T-helper 9 cell (primary cell): ENCODE measurements around the gene SYT1.

Experiments
- DNase-seq: peaks from one replicate; pipeline ENCODE4 v3.0.0-alpha.2; 2020

Gene SYT1

GRCh38 chr12:79366374-79366773 lies 501.8 kb downstream of the SYT1 start:
- DNase-seq = no peak

DNA sequence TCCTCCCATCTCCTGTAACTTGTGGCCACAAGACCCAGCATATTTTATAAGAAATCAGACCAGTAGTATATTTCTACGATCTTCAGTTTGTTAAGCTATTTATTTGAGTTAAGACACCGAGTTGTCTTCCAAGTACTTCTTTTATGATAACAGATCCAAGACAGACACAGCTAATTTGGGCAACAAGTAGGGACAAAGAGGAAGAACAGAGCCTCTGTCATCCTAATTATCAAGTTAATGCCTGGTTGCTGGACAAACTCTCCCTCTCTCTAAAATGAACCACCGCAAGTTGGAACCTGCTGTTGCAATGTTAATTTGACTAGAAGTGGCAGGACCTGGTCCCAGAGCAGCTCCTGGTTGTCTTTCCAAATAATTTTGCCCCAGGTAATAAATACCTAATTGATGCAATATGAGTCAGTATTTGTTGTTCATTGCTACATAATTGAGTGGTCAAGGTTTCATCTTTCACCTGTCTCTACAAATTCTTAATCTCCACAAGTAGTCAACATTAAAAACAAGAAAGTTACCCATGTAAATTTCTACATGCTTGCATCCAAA lies 502.5 kb downstream of the SYT1 start:
- DNase-seq = no peak

DNA sequence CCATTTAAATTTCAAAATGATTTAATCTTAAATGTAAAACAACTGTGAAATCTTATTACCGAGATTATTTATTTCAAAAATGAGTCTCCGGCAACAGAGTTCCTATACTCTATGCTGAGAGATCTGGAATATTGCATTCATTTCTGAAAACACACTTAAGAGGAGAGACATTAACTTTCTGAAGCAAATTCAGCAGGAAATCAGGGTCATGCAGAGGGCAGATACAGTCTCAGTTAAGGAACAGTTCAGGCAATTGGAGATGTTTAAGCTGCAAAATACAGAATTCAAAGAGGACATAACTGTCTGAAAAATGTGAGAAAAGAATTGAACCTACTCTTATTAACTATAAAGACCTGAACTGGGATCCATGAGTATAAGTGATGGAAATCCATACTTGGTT lies 505.4 kb downstream of the SYT1 start:
- no peak for DNase-seq

GRCh38 chr12:79371226-79371625 lies 506.7 kb downstream of the SYT1 start:
- DNase-seq = no peak

- no peak for DNase-seq
These were observed 509.4 kb downstream of the SYT1 start for GRCh38 chr12:79373896-79374499.

DNA sequence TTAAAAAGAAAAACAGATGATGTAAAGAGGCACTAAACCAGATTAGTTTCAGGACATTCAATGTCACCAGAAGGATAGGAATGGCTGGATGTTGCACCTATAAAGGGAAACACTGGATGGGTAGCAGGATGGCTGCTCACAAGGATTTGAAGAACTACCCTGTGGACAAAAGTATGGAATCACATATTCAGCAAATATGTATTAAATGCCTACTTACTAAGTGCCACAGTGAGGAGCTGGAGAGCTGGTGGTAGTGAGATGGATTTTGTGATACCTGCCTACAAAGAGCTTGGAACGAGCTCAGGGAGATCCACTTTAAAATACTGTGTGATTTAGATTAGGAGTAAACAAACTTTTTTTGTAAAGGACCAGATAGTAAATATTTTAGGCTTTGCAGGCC lies 510.0 kb downstream of the SYT1 start:
- no peak for DNase-seq

- no peak for DNase-seq
These were observed 510.5 kb downstream of the SYT1 start for GRCh38 chr12:79375050-79375449.

GRCh38 chr12:79378496-79378895 lies 513.9 kb downstream of the SYT1 start:
- no peak for DNase-seq

- DNase-seq = no peak
These were observed 515.8 kb downstream of the SYT1 start for GRCh38 chr12:79380402-79380801.

GRCh38 chr12:79381248-79382208 lies 517.0 kb downstream of the SYT1 start:
- no peak for DNase-seq

DNA sequence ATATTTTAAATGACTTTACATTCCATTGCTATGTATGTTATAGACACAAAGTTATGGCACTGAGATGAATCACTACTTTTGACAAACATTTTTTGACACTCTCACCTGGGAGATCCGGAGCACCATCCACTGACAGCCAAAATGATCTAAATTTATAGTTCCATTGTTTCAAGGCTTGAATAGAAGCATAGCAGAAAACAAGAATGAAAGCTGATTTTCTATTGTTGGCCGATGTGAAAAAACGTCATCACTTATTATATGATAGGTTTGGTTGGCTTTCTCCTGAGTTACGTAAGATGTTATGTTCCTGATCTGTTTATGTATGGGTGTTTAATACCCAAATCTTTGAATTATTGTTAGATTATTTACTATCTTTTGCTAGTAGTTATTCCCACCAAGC lies 520.0 kb downstream of the SYT1 start:
- no peak for DNase-seq

GRCh38 chr12:79388011-79388410 lies 523.4 kb downstream of the SYT1 start:
- no peak for DNase-seq

DNA sequence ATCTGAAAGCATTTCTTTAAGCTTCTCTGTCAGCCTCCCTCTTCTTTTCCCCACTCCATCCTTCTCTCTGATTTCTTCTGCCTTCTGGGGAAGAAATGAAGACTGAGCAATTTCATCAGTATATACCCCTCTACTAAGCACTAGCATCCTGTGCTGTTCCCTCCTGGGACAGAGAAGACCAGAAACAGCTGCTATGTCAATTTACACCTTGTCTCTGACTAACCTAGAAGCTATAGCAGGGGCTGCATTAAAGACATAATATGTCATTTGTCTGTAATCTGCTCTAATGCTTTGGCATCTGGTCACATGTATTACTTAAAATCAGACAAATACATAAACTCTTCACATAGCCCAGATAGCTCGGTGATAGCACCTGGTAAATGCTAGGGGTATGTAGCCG lies 529.3 kb downstream of the SYT1 start:
- DNase-seq = no peak

DNA sequence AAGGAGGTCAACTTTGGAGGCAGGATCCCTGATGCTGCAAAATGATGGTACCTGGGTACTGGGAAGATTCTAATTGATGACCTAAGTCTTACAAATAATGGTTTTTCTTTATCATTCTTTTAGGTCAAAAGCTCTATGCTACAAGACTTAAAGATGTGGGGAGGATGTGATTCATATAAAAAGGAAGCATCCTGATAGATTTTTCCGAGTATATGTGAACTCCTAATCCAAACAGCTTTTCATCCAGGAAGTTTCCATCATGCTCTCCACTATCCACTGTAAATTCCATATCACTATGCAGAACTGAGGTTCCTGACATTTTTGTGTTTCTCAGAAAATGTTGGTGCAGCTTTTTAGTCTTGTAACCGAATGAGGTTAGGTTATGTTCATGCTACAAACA lies 533.0 kb downstream of the SYT1 start:
- DNase-seq = no peak

- no peak for DNase-seq
These were observed 535.9 kb downstream of the SYT1 start for GRCh38 chr12:79400481-79400880.

DNA sequence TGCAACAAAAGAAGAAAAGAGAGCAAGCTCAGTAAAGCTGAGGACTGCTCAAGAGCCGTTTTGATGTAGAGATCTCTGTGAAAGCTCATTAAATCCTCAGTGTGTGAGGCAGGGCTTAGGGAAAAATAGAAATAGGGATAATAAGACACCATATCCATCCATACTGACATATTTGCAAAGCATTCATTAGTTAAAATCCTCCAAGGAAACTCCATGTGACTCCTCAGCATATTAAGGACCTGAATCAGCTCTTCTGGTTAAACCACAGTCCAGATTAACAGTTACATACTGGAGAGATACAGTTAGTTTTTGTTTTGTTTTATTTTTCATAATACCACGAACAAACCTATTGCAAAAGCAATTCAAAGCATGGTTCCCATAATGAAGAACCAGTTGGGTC lies 538.0 kb downstream of the SYT1 start:
- no peak for DNase-seq

DNA sequence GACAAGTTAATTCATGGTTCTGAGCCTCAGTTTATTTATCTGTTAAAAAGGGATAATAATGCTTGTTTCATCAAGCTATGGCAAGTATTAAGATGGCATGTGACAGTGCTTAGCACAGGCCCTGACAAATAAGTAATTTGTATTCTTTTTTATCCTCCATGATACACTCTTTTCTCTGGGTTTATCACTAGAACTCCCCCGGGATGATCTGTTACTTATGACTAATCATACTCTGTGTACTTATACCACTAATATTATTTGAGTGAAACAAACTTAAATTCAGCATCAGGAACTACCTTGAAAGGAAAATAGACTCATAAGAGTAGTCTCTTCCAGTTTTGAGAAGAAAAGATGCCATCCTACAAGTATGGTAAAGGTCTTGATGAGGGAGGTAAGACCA lies 542.4 kb downstream of the SYT1 start:
- no peak for DNase-seq

GRCh38 chr12:79407671-79408622 lies 543.4 kb downstream of the SYT1 start:
- no peak for DNase-seq

DNA sequence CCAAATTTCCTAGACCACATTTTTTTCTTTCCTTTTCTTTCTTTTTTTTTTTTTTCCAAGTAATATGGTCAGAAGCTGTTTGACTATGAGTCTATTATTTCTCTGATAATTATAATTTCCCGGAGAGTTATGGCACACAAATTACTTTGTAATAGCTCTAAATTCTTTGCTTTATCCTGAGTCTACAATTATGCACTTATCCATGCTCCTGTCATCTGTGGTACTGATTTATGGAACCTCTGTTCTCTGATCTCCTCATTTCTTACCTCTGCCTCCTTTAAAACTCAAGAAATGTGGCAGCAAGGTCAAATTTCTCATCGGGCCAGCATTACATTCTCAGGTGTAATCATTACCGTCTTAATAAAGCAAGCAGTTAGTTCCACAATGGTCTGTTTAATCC lies 544.1 kb downstream of the SYT1 start:
- DNase-seq = no peak

DNA sequence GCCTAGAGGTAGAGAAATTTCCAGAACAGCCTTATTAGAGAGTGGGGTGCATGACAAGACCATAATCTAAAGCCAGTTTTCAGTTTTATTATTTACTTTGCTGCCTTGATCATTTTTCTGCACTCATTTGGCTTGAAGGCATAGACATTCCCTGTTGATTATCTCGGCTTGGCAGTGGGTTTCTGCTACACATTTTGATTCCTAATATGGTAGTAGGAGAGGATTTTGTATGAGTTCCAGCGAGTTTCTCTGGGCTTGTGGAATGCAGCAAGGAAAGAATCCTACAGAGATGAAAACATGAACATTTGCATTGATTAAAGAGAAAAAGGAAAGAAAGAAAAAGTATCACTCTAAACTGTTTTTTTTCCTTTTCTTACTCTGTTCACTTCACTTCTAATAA lies 545.0 kb downstream of the SYT1 start:
- DNase-seq = no peak

DNA sequence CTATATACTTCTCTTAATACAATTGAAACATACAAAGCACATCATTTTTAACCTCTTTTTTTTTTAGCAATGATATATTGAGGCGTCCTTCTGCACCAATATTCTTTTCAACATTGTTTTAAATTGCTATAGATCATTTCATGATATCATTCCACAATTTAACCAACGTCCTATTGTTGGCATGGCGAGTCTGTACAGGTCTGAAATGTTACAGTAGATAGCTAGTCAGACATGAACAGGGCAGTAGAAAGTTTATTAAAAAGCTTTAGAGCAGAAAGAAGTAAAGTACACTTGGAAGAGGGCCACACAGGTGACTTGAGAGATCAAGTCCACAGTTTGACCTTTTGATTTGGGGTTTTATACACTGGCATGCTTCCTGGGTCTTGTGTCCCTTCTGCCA lies 547.2 kb downstream of the SYT1 start:
- DNase-seq = no peak

DNA sequence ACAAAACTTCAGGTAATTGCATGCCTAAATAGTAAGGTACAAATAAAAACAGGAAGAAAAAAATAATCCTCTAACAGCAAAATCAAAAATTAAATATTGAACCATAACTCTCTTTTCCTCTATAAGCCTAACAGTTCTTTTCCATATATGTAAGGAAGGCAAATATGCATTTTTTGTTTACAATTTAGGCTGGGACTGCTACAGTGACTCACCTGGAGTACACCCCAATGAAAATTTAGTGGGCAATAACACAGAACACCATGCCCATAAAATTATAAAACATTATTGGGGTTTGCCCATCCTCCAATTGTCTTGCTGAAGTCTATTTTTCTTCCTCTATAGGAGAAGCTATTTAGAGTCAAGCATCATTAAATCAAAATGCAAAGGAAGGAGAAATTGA lies 549.2 kb downstream of the SYT1 start:
- DNase-seq = no peak

GRCh38 chr12:79414252-79414651 lies 549.7 kb downstream of the SYT1 start:
- no peak for DNase-seq
